Body of pancreas (tissue), 4 donors: ENCODE data around the gene FUT9. TPM values are rescaled to one million over a fixed set of nuclear protein-coding genes. Genes with fewer than 3 reads are reported as not detected.

Source experiments
- ATAC-seq: fragments of 150-250 bp; one replicate; pipeline ENCODE4 v1.9.1; 2016
- DNase-seq, 4 donors: peaks; one replicate each; pipeline ENCODE4 v3.0.0-alpha.2; 2019
- H3K27ac ChIP-seq, 4 donors: fragments of 200-600 bp; sonication (generic); 1 replicate in 3 of 4; 2 replicates in 1 of 4; pipeline versions ENCODE4 v1.5.1 to v1.6.1; 2016 to 2019; ENCODE audit warnings: mild to moderate bottlenecking in 1 of 4, mixed read lengths in 1 of 4, moderate library complexity in 1 of 4
- H3K27me3 ChIP-seq, 2 donors: fragments of 200-600 bp; sonication (generic); one replicate each; pipeline ENCODE4 v1.6.0; 2016; ENCODE audit warnings: mild to moderate bottlenecking in 1 of 2
- H3K36me3 ChIP-seq, 2 donors: fragments of 200-600 bp; sonication (generic); replicated peaks in 1 of 2; 2 replicates each; pipeline ENCODE4 v1.5.1; 2016; ENCODE audit warnings: low read depth in 2 of 2; ENCODE audit not compliant: insufficient read depth in 1 of 2
- H3K4me1 ChIP-seq: fragments of 200-600 bp; sonication (generic); one replicate; pipeline ENCODE4 v1.6.0; 2016
- H3K4me3 ChIP-seq, 2 donors: fragments of 200-600 bp; sonication (generic); 1 replicate in 1 of 2; 2 replicates in 1 of 2; pipeline ENCODE4 v1.5.1; 2016 to 2019
- H3K9me3 ChIP-seq, 3 donors: fragments of 200-600 bp; sonication (generic); 1 replicate in 2 of 3; 2 replicates in 1 of 3; pipeline ENCODE4 v1.5.1; 2016
- POLR2A ChIP-seq, 3 donors: fragments of 450-650 bp; IDR thresholded peaks; one replicate each; pipeline ENCODE4 v1.6.1; 2016; ENCODE audit warnings: antibody characterized with exemption in 3 of 3, mild to moderate bottlenecking in 2 of 3
- WGBS, 2 donors: methylation state at CpG; one replicate each; pipeline ENCODE4 v1.1.5; 2017; 5-methylcytosine and 5-hydroxymethylcytosine counted together
- intact Hi-C: fragments of 100-400 bp; cut with DNase I; formaldehyde crosslinking; loops from one replicate; pipeline ENCODE4 v1.15.1; 2023
- total RNA-seq, 2 donors: library from RNA; depleted of rRNA; stranded (reverse); fragments of >200 nt; gene quantifications; one replicate each; pipeline ENCODE4 v1.1.0, GENCODE V29; 2016
- TF ChIP-seq, protein P1 (sequence below), 7 experiments: fragments of 450-650 bp in 4 of 7; fragments of 200-600 bp in 3 of 7; sonication (generic) in 3 of 7; IDR thresholded peaks; one replicate each; pipeline ENCODE4 v1.5.1; 2016 to 2019; ENCODE audit warnings: antibody characterized with exemption in 7 of 7

FUT9 gene
- total RNA-seq, 2 donors from 2014 or later = 0.26 to 9.2 TPM

DNA sequence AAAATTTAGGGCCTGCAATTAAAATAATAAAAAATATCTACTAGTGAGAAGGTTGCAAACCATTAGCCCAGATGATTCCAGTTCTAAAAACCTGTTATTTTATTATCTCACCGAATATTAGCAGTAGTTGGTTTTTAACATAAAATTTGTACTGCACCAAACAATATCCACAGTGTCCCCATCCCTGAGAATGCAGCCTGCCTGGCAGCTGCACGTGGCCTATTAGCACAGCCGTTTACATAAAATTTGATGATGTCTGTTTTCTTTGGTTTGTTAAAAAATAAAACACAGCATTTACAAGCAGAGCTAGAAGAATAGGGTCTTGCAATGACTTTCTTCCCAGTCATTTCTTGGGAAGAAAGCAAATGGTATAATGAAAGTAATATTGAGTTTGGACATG is 58.2 kb downstream of the FUT9 start:
- no peaks in the 10 kb centered on the region for H3K9me3 ChIP-seq
- whole genome bisulfite sequencing, 2 donors = 38 to 48% methylated on average over 3 of the region's 3 CpGs
- no peak overlapping the region for H3K4me3 ChIP-seq
- no peaks in the 10 kb centered on the region for H3K4me1 ChIP-seq
- no peaks in the 10 kb centered on the region for H3K36me3 ChIP-seq
- H3K27me3 ChIP-seq = no peaks in the 10 kb centered on the region
- no peak overlapping the region for H3K27ac ChIP-seq
- DNase-seq (no peak), ATAC-seq (no peak)
- no peak for TF ChIP-seq POLR2A (IDR thresholded peaks at IDR 0.05)
- TF ChIP-seq, protein P1, sequence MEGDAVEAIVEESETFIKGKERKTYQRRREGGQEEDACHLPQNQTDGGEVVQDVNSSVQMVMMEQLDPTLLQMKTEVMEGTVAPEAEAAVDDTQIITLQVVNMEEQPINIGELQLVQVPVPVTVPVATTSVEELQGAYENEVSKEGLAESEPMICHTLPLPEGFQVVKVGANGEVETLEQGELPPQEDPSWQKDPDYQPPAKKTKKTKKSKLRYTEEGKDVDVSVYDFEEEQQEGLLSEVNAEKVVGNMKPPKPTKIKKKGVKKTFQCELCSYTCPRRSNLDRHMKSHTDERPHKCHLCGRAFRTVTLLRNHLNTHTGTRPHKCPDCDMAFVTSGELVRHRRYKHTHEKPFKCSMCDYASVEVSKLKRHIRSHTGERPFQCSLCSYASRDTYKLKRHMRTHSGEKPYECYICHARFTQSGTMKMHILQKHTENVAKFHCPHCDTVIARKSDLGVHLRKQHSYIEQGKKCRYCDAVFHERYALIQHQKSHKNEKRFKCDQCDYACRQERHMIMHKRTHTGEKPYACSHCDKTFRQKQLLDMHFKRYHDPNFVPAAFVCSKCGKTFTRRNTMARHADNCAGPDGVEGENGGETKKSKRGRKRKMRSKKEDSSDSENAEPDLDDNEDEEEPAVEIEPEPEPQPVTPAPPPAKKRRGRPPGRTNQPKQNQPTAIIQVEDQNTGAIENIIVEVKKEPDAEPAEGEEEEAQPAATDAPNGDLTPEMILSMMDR (IDR thresholded peaks at IDR 0.05) = no peak
- intact Hi-C loops = no loop called here

DNA sequence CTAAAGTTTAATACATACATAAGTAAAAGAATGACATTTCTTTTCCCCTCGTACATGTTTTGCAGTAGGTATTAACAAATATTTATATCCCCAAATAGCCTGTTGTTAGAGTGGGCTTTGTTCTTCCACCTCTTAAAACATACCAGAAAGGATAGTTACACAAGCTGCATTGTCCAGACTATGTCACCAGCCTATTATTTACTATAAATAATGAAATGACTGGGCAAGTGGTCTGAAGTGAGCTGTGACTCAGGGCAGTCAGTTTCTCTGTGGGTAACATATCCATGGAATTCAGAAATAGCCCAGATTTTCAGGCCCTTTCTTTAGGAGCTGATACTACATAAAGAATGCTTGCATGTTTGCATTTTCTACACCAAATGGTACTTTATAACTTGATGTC is 60.1 kb downstream of the FUT9 start:
- ATAC-seq (no peak), DNase-seq (no peak)
- WGBS, 2 donors = 51 to 57% methylated on average over 1 of the region's 1 CpG
- Histone ChIP-seq H3K27ac (no peak overlapping the region), H3K4me1 (no peaks in the 10 kb centered on the region), H3K9me3 (no peaks in the 10 kb centered on the region), H3K27me3 (no peaks in the 10 kb centered on the region), H3K4me3 (no peak overlapping the region), H3K36me3 (no peaks in the 10 kb centered on the region)
- intact Hi-C loops = no loop called here
- no peak for TF ChIP-seq POLR2A (IDR thresholded peaks at IDR 0.05)
- TF ChIP-seq, protein P1 (IDR thresholded peaks at IDR 0.05) = no peak

DNA sequence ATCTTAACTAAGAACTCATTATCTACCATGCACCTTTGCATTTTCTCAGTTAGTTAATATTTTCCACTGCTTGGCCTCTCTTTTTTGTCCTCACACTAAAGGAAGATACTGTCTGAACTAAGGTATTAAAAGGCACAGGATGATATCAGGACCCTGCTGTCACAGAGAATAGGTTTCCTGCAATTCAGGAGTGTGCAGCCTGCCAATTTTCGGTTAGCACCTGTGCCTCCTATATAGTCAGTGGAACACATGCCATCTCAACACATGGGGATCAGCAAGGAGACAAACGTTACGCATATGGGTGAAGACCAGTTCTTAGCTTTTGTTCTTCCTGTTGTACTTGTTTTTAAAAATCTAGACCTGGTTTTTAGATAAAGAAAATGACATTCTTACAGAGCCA is 71.0 kb downstream of the FUT9 start:
- intact Hi-C loops = no loop called here
- WGBS, 2 donors = 55 to 69% methylated on average over 3 of the region's 3 CpGs
- H3K27ac ChIP-seq = peak overlapping the region in 1 of 4 donors; percentile 23
- ATAC-seq (no peak), DNase-seq (peak in 2 of 4 donors; percentile 6 to 19)
- no peaks in the 10 kb centered on the region for H3K4me1 ChIP-seq
- no peak overlapping the region for H3K4me3 ChIP-seq
- no peaks in the 10 kb centered on the region for H3K36me3 ChIP-seq
- TF ChIP-seq, protein P1 (IDR thresholded peaks at IDR 0.05) = no peak
- TF ChIP-seq POLR2A (IDR thresholded peaks at IDR 0.05) = no peak
- H3K27me3 ChIP-seq = no peaks in the 10 kb centered on the region
- H3K9me3 ChIP-seq = no peaks in the 10 kb centered on the region

DNA sequence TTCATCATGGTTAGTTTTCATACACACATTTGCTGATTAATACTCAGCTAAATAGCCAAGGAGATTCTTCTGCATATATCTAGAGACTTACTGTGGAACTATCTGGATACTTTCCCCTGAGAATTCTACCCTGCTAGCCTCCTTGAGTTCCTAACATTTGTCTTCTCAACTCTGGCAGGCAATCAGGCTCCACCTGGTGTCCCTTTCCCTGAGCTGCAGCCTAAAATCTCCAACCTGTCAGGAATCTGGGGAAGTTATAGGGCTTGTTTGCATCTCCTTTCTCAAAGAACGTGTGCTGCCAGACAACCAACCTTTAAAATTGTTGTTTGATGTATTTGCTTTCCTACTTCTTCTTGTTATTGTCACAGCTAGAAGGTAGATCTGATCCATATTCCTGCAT is 73.4 kb downstream of the FUT9 start:
- ATAC-seq = no peak
- Histone ChIP-seq H3K36me3 (no peaks in the 10 kb centered on the region), H3K27me3 (no peaks in the 10 kb centered on the region), H3K4me1 (no peaks in the 10 kb centered on the region), H3K9me3 (no peaks in the 10 kb centered on the region), H3K4me3 (no peak overlapping the region), H3K27ac (no peak overlapping the region)
- TF ChIP-seq, protein P1 (IDR thresholded peaks at IDR 0.05) = peak in 2 of 7 experiments; percentile 29 to 48
- no peak for TF ChIP-seq POLR2A (IDR thresholded peaks at IDR 0.05)
- peak in 2 of 4 donors; percentile 9 to 44 for DNase-seq
- 14 to 39% methylated on average over 1 of the region's 1 CpG for WGBS, 2 donors
- intact Hi-C loops = no loop called here

DNA sequence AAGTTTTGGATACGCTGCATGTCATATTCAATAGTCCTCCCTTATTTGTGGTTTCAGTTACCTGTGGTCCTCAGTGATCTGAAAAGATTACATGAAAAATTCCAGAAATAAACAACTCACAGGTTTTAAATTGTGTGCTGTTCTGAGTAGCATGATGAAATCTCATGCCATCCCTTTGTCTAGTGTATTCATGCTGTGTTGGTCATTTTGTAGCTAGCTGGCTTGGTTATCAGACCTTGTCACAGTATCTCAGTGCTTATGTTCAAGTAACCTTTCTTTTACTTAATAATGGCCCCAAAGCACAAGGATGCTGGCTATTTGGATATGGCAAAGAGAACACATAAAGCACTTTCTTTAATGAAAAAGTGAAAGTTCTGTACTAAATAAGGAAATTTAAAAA is 78.3 kb downstream of the FUT9 start:
- WGBS, 2 donors = 82 to 96% methylated on average over 1 of the region's 1 CpG

More for the DNA sequence above, 78.3 kb downstream of the FUT9 start:
- H3K27ac ChIP-seq = no peak overlapping the region
- H3K27me3 ChIP-seq = no peaks in the 10 kb centered on the region
- H3K4me3 ChIP-seq = no peak overlapping the region
- intact Hi-C loops = no loop called here
- TF ChIP-seq POLR2A (IDR thresholded peaks at IDR 0.05) = no peak
- TF ChIP-seq, protein P1 (IDR thresholded peaks at IDR 0.05) = no peak
- ATAC-seq (no peak), DNase-seq (no peak)
- H3K36me3 ChIP-seq = no peaks in the 10 kb centered on the region
- H3K9me3 ChIP-seq = no peaks in the 10 kb centered on the region
- no peaks in the 10 kb centered on the region for H3K4me1 ChIP-seq
